Endothelial cell of umbilical vein (primary cell): Measurements from ENCODE around the gene SLC22A6. TPM values are rescaled to one million over a fixed set of nuclear protein-coding genes. Genes with fewer than 3 reads are reported as not detected.

ENCODE experiments used
- BruUV-seq: library from RNA; stranded (reverse); fragments of 400-500 nt; replicated peaks from 2 replicates; lab custom pipeline; 2021; lab: Mats Ljungman, UMichigan
- CTCF ChIA-PET: fragments of 300-600, 350-600 bp; sonication (Branson Sonifier 250); formaldehyde crosslinking; loops from one replicate; lab custom pipeline; 2021; ENCODE audit warnings: antibody characterized with exemption, inconsistent platforms; lab: Charles Lee
- POLR2A ChIA-PET: fragments of 300-600, 350-600 bp; sonication (Branson Sonifier 250); formaldehyde crosslinking; loops from one replicate; lab custom pipeline; 2021; ENCODE audit warnings: antibody characterized with exemption, inconsistent platforms; lab: Charles Lee
- DNase-seq: peaks from one replicate; pipeline ENCODE4 v3.0.0-alpha.2; 2011; ENCODE audit warnings: low read depth, low spot score
- FAIRE-seq: peaks from 2 replicates; lab custom pipeline; 2011; peaks lifted over from hg19 to GRCh38; lab: Jason Lieb, UNC
- H2AFZ ChIP-seq: 2 replicates; pipeline ENCODE4 v1.6.0; 2012; ENCODE audit warnings: low read depth, low read length, control low read depth, inconsistent platforms
- H3K27ac ChIP-seq: 2 replicates; pipeline ENCODE4 v1.5.1; 2011; ENCODE audit warnings: low read depth, mild to moderate bottlenecking, control low read depth, low read length, moderate library complexity; ENCODE audit not compliant: insufficient read depth
- H3K27me3 ChIP-seq, 2 experiments: 2 replicates each; pipeline versions ENCODE4 v1.6.0 to v1.6.1; 2011; ENCODE audit warnings: low read length in 2 of 2, mixed read lengths in 1 of 2; ENCODE audit not compliant: control insufficient read depth in 2 of 2, insufficient read depth in 2 of 2
- H3K36me3 ChIP-seq, 2 experiments: 2 replicates in 1 of 2; 3 replicates in 1 of 2; pipeline ENCODE4 v1.5.1; 2011; ENCODE audit warnings: low read length in 2 of 2, mild to moderate bottlenecking in 1 of 2, moderate library complexity in 1 of 2; ENCODE audit not compliant: control insufficient read depth in 2 of 2, insufficient read depth in 2 of 2; ENCODE audit errors: extremely low read depth in 1 of 2
- H3K4me1 ChIP-seq: 3 replicates; pipeline ENCODE4 v1.5.1; 2011; ENCODE audit warnings: mild to moderate bottlenecking, low read length; ENCODE audit not compliant: control insufficient read depth, insufficient read depth; ENCODE audit errors: extremely low read depth
- H3K4me2 ChIP-seq: 2 replicates; pipeline ENCODE4 v1.6.1; 2011; ENCODE audit warnings: low read length, control low read depth, mixed read lengths; ENCODE audit not compliant: insufficient read depth
- H3K4me3 ChIP-seq, 3 experiments: fragments of 200-600 bp in 1 of 3; sonication (generic), shearing (Covaris generic) in 1 of 3; replicated peaks in 1 of 3; 2 replicates each; pipeline ENCODE4 v1.5.1; 2011 to 2016; ENCODE audit warnings: control low read depth in 3 of 3, low read length in 3 of 3, mild to moderate bottlenecking in 2 of 3, inconsistent platforms in 1 of 3, low read depth in 1 of 3, moderate library complexity in 1 of 3; ENCODE audit not compliant: insufficient read depth in 1 of 3
- H3K79me2 ChIP-seq: 2 replicates; pipeline ENCODE4 v1.6.0; 2012; ENCODE audit warnings: low read length, inconsistent platforms; ENCODE audit not compliant: control insufficient read depth, insufficient read depth
- H3K9ac ChIP-seq: replicated peaks from 2 replicates; pipeline ENCODE3; 2011; ENCODE audit warnings: low read length, control low read depth; ENCODE audit not compliant: insufficient read depth; ENCODE audit errors: extremely low read depth
- H3K9me1 ChIP-seq: replicated peaks from 3 replicates; pipeline ENCODE4 v1.6.0; 2011; ENCODE audit warnings: mild to moderate bottlenecking, low read length; ENCODE audit not compliant: control insufficient read depth, insufficient read depth; ENCODE audit errors: extremely low read depth
- H3K9me3 ChIP-seq: replicated peaks from 2 replicates; pipeline ENCODE4 v1.5.1; 2012; ENCODE audit warnings: low read length, inconsistent platforms; ENCODE audit not compliant: control insufficient read depth, insufficient read depth
- H4K20me1 ChIP-seq: replicated peaks from 2 replicates; pipeline ENCODE3; 2011; ENCODE audit warnings: mild to moderate bottlenecking, low read length; ENCODE audit not compliant: control insufficient read depth, insufficient read depth; ENCODE audit errors: extremely low read depth
- EZH2 ChIP-seq: IDR thresholded peaks from 2 replicates; pipeline ENCODE4 v1.6.1; 2012; ENCODE audit warnings: borderline replicate concordance, low read depth, mild to moderate bottlenecking, moderate library complexity, low read length, inconsistent platforms; ENCODE audit not compliant: severe bottlenecking
- GATA2 ChIP-seq: IDR thresholded peaks from 2 replicates; pipeline ENCODE4 v1.7.0; 2011; ENCODE audit warnings: low read depth, mild to moderate bottlenecking, moderate library complexity, mixed read lengths, low read length; ENCODE audit not compliant: insufficient read length, insufficient read depth
- JUN ChIP-seq: IDR thresholded peaks from 2 replicates; pipeline ENCODE4 v1.6.1; 2011; ENCODE audit warnings: borderline replicate concordance, low read depth; ENCODE audit not compliant: insufficient read length, insufficient read depth
- POLR2A ChIP-seq: IDR thresholded peaks from 2 replicates; pipeline ENCODE4 v1.6.1; 2012; ENCODE audit warnings: low read depth, mild to moderate bottlenecking, control low read depth, low read length
- POLR2AphosphoS5 ChIP-seq: IDR thresholded peaks from 2 replicates; pipeline ENCODE4 v1.6.1; 2012; ENCODE audit warnings: low read depth, mild to moderate bottlenecking, control low read depth, low read length, moderate library complexity; ENCODE audit not compliant: insufficient read depth
- dilution Hi-C: fragments of 300-500 bp; cut with MboI; formaldehyde crosslinking; loops from one replicate; pipeline ENCODE4 v1.15.0; 2019; ENCODE audit warnings: low sequenced_read_pairs; ENCODE audit not compliant: extremely low pct_ligation_motif_present
- intact Hi-C: fragments of 100-400 bp; cut with micrococcal nuclease; formaldehyde crosslinking; loops from one replicate; pipeline ENCODE4 v1.10.0; 2022
- polyA plus RNA-seq, 4 experiments: library from polyadenylated mRNA; depleted of rRNA in 3 of 4; stranded (reverse) in 3 of 4; unstranded in 1 of 4; fragments of >200 nt; gene quantifications; 2 replicates each; pipeline versions ENCODE4 v1.2.1 to v1.2.3, GENCODE V29; 2011 to 2012; ENCODE audit warnings: missing spikeins in 1 of 4
- total RNA-seq: library from RNA; stranded (reverse); gene quantifications from 2 replicates; pipeline ENCODE4 v1.2.3, GENCODE V29; 2021

The SLC22A6 gene
- total and polyA plus RNA-seq, 2 donors (not counting 3 experiments of a cell fraction or from before 2014, with no cell fraction given), result not detected

DNA sequence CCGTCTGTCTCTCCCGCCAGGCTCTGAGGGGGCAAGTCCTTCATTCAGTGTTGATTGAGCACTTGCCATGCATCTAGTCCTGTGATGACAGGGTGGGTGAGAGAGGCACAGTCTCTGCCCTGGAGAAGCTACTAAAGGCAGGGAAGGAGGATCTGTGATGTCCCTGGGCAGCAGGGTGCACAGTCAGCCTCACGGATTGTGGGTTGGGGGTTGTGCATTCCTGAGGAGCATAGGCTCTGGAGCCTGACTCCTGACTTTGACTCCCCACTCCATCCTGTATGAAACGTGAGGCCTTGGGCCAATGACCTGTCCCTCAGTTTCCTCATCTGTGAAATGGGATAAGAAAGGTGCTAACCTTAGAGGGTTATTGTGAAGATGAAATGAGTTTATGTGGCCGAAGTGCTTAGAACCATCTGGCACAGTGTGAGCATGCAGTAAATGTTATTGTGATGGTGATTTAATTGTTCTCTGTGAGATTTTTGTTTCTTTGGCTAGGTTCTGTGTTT lies 26.2 kb upstream of the SLC22A6 start:
- H3K27me3 ChIP-seq, result peaks cover 3% of the 10 kb centered on the region in 2 experiments
- no peaks in the 10 kb centered on the region for H3K36me3 ChIP-seq
- H3K4me1 ChIP-seq, result no peaks in the 10 kb centered on the region
- no peaks in the 10 kb centered on the region for H4K20me1 ChIP-seq
- H3K4me3 ChIP-seq, result no peak overlapping the region
- TF ChIP-seq POLR2AphosphoS5, result no peak
- BruUV-seq, result no TSS peak
- H3K79me2 ChIP-seq, result no peaks in the 10 kb centered on the region
- H3K4me2 ChIP-seq, result no peak overlapping the region
- no peak overlapping the region for H3K9ac ChIP-seq
- H3K9me1 ChIP-seq, result no peaks in the 10 kb centered on the region
- no peaks in the 10 kb centered on the region for H3K9me3 ChIP-seq
- H2AFZ ChIP-seq, result no peak overlapping the region
- intact Hi-C loops, result no loop called here
- DNase-seq (no peak), FAIRE-seq (no peak)
- no peak overlapping the region for H3K27ac ChIP-seq
- CTCF ChIA-PET, result interaction anchor here (0.7 to 2.0 kb wide), 2 partner anchors 105 kb away, joined by 3 to 9 read pairs; no protein-coding TSS in a partner anchor
- dilution Hi-C loops, result no loop called here
- POLR2A ChIA-PET, result no interaction called here

DNA sequence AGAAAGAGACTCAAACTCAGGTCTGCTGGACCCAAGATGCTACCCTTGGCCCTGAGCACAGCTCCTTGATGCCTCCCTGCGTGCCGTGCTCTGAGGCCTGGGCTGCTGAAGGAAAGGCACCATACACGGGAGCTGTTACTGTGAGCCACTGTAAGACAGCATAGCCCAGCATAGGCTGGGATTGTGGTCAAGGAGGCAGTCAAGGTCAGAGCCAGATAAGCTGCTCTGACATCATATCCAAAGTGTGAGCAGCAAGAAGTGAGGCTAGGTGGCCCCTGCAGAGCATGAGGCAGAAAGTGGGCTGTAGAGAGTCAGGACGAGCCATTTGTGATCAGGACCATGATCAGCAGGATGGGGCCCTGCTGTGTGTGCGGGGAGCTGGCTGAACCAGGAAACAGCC lies 23.2 kb upstream of the SLC22A6 start:
- Histone ChIP-seq H3K9me3 (no peaks in the 10 kb centered on the region), H3K9me1 (no peaks in the 10 kb centered on the region), H3K27me3 (peaks cover 2 to 9% of the 10 kb centered on the region in 2 experiments), H3K4me2 (no peak overlapping the region), H2AFZ (no peak overlapping the region), H4K20me1 (no peaks in the 10 kb centered on the region), H3K4me1 (no peaks in the 10 kb centered on the region), H3K4me3 (no peak overlapping the region), H3K36me3 (no peaks in the 10 kb centered on the region), H3K9ac (no peak overlapping the region), H3K27ac (no peak overlapping the region), H3K79me2 (no peaks in the 10 kb centered on the region)
- dilution Hi-C loops (no loop called here), intact Hi-C loops (no loop called here)
- no TSS peak for BruUV-seq
- ChIA-PET CTCF (interaction anchor here (0.7 to 2.1 kb wide), 11 partner anchors 10 to 102 kb away, joined by 3 to 9 read pairs (median 4); no protein-coding TSS in a partner anchor), POLR2A (no interaction called here)
- TF ChIP-seq JUN (no peak), POLR2A (no peak), GATA2 (no peak), POLR2AphosphoS5 (no peak), EZH2 (no peak)
- FAIRE-seq (no peak), DNase-seq (no peak)
